NT2/D1 (cell line): ENCODE measurements around the gene AP2B1.

Source experiments
- DNase-seq: peaks from one replicate; pipeline ENCODE4 v3.0.0-alpha.2; 2011; ENCODE audit warnings: low read depth, low spot score
- H3K27me3 ChIP-seq: 2 replicates; pipeline ENCODE4 v1.6.0; 2011; ENCODE audit warnings: mild to moderate bottlenecking; ENCODE audit not compliant: insufficient read length, insufficient read depth
- H3K36me3 ChIP-seq: 2 replicates; pipeline ENCODE4 v1.6.1; 2011; ENCODE audit warnings: mild to moderate bottlenecking, low read length, mixed read lengths; ENCODE audit not compliant: insufficient read depth, insufficient read length
- H3K4me1 ChIP-seq: 2 replicates; pipeline ENCODE4 v1.5.1; 2011; ENCODE audit not compliant: insufficient read depth, insufficient read length
- H3K4me3 ChIP-seq: 2 replicates; pipeline ENCODE4 v1.5.1; 2011; ENCODE audit warnings: low read depth; ENCODE audit not compliant: insufficient read length
- H3K9ac ChIP-seq: 2 replicates; pipeline ENCODE4 v1.6.0; 2011; ENCODE audit warnings: low read depth; ENCODE audit not compliant: insufficient read length
- H3K9me3 ChIP-seq: 2 replicates; pipeline ENCODE4 v1.5.1; 2011; ENCODE audit warnings: mild to moderate bottlenecking, low read length; ENCODE audit not compliant: insufficient read depth
- SUZ12 ChIP-seq: IDR thresholded peaks from 2 replicates; pipeline ENCODE4 v1.6.1; 2011; ENCODE audit not compliant: insufficient read length, insufficient read depth; ENCODE audit errors: extremely low read depth
- YY1 ChIP-seq: IDR thresholded peaks from 2 replicates; pipeline ENCODE4 v1.6.1; 2011; ENCODE audit not compliant: insufficient read length, insufficient read depth
- ZNF274 ChIP-seq: IDR thresholded peaks from 2 replicates; pipeline ENCODE4 v1.6.1; 2011; ENCODE audit warnings: mild to moderate bottlenecking, low read depth, low read length

AP2B1 gene

GRCh38 chr17:35587074-35587961 lies at the start of gene AP2B1:
Gene AP2B1, plus strand, starts transcription at chr17:35587322. Its CDS starts 6,709 bp downstream, at chr17:35594031.
- Histone ChIP-seq H3K9ac (peak within 1 kb of the TSS; percentile 79), H3K4me3 (peak within 1 kb of the TSS; percentile 92), H3K36me3 (peaks cover 4% of the 10 kb centered on the region), H3K27me3 (no peaks in the 10 kb centered on the region), H3K9me3 (no peaks in the 10 kb centered on the region), H3K4me1 (no peaks in the 10 kb centered on the region)
- peak; percentile 90 for DNase-seq
- TF ChIP-seq ZNF274 (no peak), SUZ12 (no peak), YY1 (peak; percentile 98)

- no peaks in the 10 kb centered on the region for H3K4me1 ChIP-seq
- H3K36me3 ChIP-seq: no peaks in the 10 kb centered on the region
- DNase-seq: no peak
- TF ChIP-seq SUZ12: no peak
- no peak within 1 kb of the TSS for H3K4me3 ChIP-seq
- no peaks in the 10 kb centered on the region for H3K9me3 ChIP-seq
- no peaks in the 10 kb centered on the region for H3K27me3 ChIP-seq
- no peak within 1 kb of the TSS for H3K9ac ChIP-seq
These were observed 49.5 kb upstream of the AP2B1 start, which contains the start of gene SLFN12L for GRCh38 chr17:35537601-35538141. Gene SLFN12L, minus strand, starts transcription at chr17:35537678. Its CDS starts 15,314 bp downstream, at chr17:35522364.

- DNase-seq: no peak
- no peak overlapping the region for H3K9ac ChIP-seq
- no peaks in the 10 kb centered on the region for H3K9me3 ChIP-seq
- H3K4me3 ChIP-seq: no peak overlapping the region
- H3K36me3 ChIP-seq: no peaks in the 10 kb centered on the region
- no peaks in the 10 kb centered on the region for H3K4me1 ChIP-seq
- TF ChIP-seq ZNF274 (no peak), YY1 (no peak), SUZ12 (no peak)
- H3K27me3 ChIP-seq: no peaks in the 10 kb centered on the region
These were observed 47.5 kb upstream of the AP2B1 start for GRCh38 chr17:35539659-35540026.

GRCh38 chr17:35540589-35541404 lies 46.3 kb upstream of the AP2B1 start:
- no peak for DNase-seq
- Histone ChIP-seq H3K9me3 (no peaks in the 10 kb centered on the region), H3K4me3 (no peak overlapping the region), H3K4me1 (no peaks in the 10 kb centered on the region), H3K27me3 (no peaks in the 10 kb centered on the region), H3K36me3 (no peaks in the 10 kb centered on the region), H3K9ac (no peak overlapping the region)
- TF ChIP-seq ZNF274 (no peak), YY1 (no peak), SUZ12 (no peak)

GRCh38 chr17:35541434-35541833 lies 45.7 kb upstream of the AP2B1 start:
- H3K9ac ChIP-seq: no peak overlapping the region
- TF ChIP-seq ZNF274: no peak
- TF ChIP-seq SUZ12: no peak
- no peak for TF ChIP-seq YY1
- no peaks in the 10 kb centered on the region for H3K9me3 ChIP-seq
- no peak for DNase-seq
- H3K4me1 ChIP-seq: no peaks in the 10 kb centered on the region
- no peaks in the 10 kb centered on the region for H3K36me3 ChIP-seq
- H3K4me3 ChIP-seq: no peak overlapping the region
- no peaks in the 10 kb centered on the region for H3K27me3 ChIP-seq

GRCh38 chr17:35542990-35543389 lies 44.1 kb upstream of the AP2B1 start:
- Histone ChIP-seq H3K4me3 (no peak overlapping the region), H3K4me1 (no peaks in the 10 kb centered on the region), H3K9ac (no peak overlapping the region), H3K9me3 (no peaks in the 10 kb centered on the region), H3K36me3 (no peaks in the 10 kb centered on the region), H3K27me3 (no peaks in the 10 kb centered on the region)
- TF ChIP-seq YY1: no peak
- no peak for DNase-seq

- no peak overlapping the region for H3K9ac ChIP-seq
- TF ChIP-seq YY1: no peak
- DNase-seq: no peak
- H3K9me3 ChIP-seq: no peaks in the 10 kb centered on the region
- H3K4me3 ChIP-seq: no peak overlapping the region
- H3K4me1 ChIP-seq: no peaks in the 10 kb centered on the region
- no peaks in the 10 kb centered on the region for H3K27me3 ChIP-seq
- H3K36me3 ChIP-seq: no peaks in the 10 kb centered on the region
These were observed 43.3 kb upstream of the AP2B1 start for GRCh38 chr17:35543856-35544255.
